Activated naive CD8-positive, alpha-beta T cell (primary cell): ENCODE measurements around the gene FKBP4.

ENCODE experiments used
- H3K27ac Mint-ChIP-seq: one replicate; pipeline ENCODE4 v1.8.0; 2021; ENCODE audit warnings: mixed read lengths
- H3K27me3 Mint-ChIP-seq: one replicate; pipeline ENCODE4 v1.8.0; 2021; ENCODE audit warnings: mixed read lengths
- H3K36me3 Mint-ChIP-seq: one replicate; pipeline ENCODE4 v1.8.0; 2021; ENCODE audit warnings: mixed read lengths
- H3K4me1 Mint-ChIP-seq: one replicate; pipeline ENCODE4 v1.8.0; 2021; ENCODE audit warnings: low read depth, mixed read lengths
- H3K4me3 Mint-ChIP-seq: one replicate; pipeline ENCODE4 v1.8.0; 2021; ENCODE audit warnings: mild to moderate bottlenecking, mixed read lengths
- H3K9me3 Mint-ChIP-seq: one replicate; pipeline ENCODE4 v1.8.0; 2021; ENCODE audit warnings: low read depth, mixed read lengths

The FKBP4 gene

DNA sequence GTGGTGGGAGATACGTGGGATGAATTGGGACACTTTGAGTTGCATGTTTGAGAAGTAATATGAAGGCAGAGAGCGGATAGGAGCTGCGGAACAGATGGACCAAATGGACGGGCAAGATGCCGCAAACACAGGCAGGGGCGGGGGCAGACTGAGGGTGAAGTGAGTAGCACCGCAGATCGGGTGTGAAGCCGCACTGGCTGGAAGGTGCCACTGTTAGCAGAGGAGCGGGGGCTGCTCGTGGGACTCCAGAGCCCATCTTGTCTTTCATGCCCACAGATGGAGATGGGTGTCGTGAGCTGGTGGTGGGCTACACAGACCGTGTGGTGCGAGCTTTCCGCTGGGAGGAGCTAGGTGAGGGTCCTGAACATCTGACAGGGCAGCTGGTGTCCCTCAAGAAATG lies 25.0 kb downstream of the FKBP4 start:
- Mint-ChIP-seq H3K27ac (no peak overlapping the region), H3K36me3 (peaks cover 5% of the 10 kb centered on the region), H3K9me3 (no peaks in the 10 kb centered on the region), H3K4me3 (no peak overlapping the region), H3K27me3 (no peaks in the 10 kb centered on the region), H3K4me1 (peaks cover 14% of the 10 kb centered on the region)

DNA sequence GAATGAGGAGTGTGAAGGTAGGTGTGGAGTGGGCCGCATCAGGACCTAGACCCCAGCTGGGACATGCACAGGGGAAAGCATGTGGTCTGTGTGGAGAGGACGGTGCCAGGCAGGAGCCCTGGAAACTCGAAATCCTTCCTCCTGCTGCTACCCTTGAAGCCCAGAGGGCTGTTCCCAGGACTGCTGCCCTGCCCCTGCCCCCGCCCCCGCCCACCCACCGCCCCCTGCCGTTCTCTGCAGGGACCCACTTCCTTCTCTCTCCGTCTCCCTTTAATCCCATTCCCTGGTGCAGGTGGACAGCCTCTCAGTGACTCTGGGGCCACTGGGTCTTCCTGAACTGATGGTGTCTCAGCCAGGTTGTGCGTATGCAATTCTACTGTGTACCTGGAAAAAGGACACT lies 25.7 kb downstream of the FKBP4 start:
- Mint-ChIP-seq H3K27ac (no peak overlapping the region), H3K4me3 (no peak overlapping the region), H3K36me3 (peaks cover 8% of the 10 kb centered on the region), H3K27me3 (no peaks in the 10 kb centered on the region), H3K4me1 (peaks cover 9% of the 10 kb centered on the region), H3K9me3 (no peaks in the 10 kb centered on the region)

DNA sequence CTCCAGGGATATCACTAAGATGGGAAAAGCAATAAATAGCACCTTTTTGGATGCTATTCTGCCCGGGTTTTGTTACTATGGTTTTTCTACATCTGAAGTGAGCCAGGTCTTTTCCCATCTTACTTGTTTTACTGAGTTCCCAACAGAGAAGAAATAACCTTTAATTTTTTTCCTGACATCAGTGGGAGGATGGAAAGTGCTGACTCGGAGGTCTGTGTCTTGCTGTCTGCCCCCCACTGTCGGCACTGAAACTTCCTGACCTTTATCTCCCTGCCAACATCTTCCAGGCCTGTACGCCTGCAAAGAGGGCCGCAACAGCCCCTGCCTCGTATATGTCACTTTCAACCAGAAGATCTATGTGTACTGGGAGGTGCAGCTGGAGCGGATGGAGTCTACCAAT lies 28.7 kb downstream of the FKBP4 start:
- Mint-ChIP-seq H3K9me3 (no peaks in the 10 kb centered on the region), H3K4me1 (no peaks in the 10 kb centered on the region), H3K27ac (no peak overlapping the region), H3K27me3 (no peaks in the 10 kb centered on the region), H3K4me3 (no peak overlapping the region), H3K36me3 (peaks cover 7% of the 10 kb centered on the region)

DNA sequence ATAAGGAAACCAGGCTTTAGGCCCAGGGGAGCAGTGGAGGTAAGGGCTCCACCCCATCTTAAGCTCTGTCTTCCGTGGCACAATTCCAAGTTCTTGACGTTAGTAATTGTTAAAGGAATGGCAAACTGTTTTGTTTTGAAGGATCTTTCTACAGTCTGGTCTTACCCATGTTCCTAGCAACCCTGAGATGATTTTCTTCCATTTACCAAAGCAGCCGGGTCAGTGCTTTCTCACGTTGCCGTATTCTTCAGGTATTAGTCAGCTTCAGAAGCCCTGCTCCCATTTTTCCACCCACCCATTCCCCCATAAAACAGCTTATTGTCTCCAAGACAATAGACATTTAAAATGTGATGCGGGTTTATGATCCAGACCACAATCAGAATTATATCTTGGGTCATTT lies 29.8 kb downstream of the FKBP4 start:
- Mint-ChIP-seq H3K27ac (no peak overlapping the region), H3K36me3 (peaks cover 7% of the 10 kb centered on the region), H3K27me3 (no peaks in the 10 kb centered on the region), H3K4me3 (no peak overlapping the region), H3K9me3 (no peaks in the 10 kb centered on the region), H3K4me1 (no peaks in the 10 kb centered on the region)

DNA sequence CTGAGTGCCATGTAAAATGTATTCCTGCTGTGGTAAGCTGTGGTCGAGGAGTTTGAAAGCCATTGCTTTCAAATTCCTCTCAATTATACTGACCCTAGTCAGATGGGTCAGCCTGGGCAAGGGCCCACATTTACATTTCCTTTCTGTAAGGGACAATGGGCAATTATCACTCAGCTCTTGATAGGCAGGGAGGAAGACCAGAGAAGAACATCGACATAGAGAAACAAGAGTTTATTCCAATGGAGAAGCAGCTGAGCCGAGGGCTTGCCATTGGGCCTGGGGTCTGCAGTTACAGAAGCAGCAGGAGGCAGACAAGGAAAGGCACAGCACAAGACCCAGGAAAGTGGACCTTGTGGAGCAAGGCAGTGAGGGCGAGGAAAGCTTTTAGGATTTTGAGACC lies 30.4 kb downstream of the FKBP4 start:
- Mint-ChIP-seq H3K27me3 (no peaks in the 10 kb centered on the region), H3K4me3 (no peak overlapping the region), H3K27ac (no peak overlapping the region), H3K4me1 (no peaks in the 10 kb centered on the region), H3K36me3 (peaks cover 9% of the 10 kb centered on the region), H3K9me3 (no peaks in the 10 kb centered on the region)

DNA sequence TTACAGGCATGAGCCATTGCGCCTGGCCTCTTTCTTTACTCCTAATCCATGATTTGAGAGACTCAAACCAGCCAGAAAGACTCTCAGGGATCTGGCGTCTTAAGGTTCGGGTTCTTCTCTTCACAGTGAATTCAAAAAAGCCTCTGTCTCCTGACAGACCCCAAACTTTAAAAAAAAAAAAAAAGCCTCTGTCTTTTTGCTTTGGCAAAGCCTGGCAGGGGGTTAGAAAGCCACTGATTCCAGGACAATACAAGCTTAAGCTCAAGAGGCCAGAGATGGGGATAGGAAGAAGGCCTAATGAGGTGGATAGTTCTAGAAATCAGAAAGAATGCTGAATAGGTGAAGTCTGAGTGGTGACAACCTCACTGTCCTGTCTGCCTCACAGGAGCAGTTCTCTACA lies 31.3 kb downstream of the FKBP4 start:
- Mint-ChIP-seq H3K9me3 (no peaks in the 10 kb centered on the region), H3K36me3 (peaks cover 12% of the 10 kb centered on the region), H3K4me1 (no peaks in the 10 kb centered on the region), H3K27me3 (no peaks in the 10 kb centered on the region), H3K27ac (no peak overlapping the region), H3K4me3 (no peak overlapping the region)

DNA sequence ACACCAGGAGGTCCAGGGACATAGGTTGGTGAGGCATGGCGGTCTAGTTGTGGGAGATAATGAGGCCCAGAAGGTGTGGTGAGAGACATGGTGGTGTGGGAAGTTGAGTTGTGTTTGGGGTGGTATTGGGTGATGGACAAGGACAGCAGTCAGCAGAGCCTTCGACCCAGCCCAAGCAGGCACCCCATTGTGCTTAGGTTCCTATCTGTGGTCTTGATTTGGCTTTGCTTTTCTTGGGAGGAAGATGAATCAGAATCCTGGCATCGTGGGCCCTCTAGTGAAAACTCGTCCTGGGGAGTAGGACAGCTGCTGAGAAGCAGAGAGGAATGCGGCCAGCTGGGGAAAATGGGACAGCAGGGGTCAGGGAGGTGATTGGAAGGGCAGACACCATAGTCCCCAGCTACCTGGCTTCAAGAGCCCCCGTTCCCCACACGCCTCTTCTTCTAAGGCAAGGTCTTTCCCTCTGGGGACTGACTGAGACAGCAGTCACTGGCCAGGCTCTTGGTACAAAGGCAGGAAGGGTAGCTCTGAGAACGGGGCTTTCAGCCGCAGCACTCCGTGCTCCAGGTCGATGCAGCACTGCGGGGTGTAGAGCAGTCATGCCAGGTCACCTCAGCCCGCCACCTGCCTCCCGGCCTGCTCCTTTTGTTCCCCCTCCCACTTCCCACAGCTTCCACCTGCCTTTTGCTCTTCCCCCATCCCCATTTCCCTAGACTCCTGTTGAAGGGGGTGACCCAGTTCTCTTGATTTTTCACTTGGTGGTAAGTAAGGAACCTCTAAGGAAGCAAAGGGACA lies 32.1 kb downstream of the FKBP4 start:
- Mint-ChIP-seq H3K27ac (no peak overlapping the region), H3K9me3 (no peaks in the 10 kb centered on the region), H3K4me1 (no peaks in the 10 kb centered on the region), H3K4me3 (no peak overlapping the region), H3K36me3 (peaks cover 14% of the 10 kb centered on the region), H3K27me3 (no peaks in the 10 kb centered on the region)

DNA sequence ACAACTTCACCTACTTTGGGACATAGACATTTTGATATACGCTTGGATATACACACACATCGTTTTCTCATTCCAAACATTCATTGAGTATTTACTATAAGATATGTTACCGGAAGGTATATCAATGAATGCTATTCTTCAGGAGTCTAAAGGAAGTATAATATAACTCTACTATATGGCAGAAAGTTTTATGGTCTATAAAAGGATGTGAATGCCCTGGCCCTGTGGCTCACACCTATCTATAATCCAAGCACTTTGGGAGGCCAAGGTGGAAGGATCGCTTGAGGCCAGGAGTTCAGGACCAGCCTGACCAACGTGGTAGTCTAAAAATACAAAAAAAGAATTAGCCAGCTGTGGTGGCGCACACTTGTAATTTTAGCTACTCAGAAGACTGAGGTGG lies 34.5 kb downstream of the FKBP4 start:
- Mint-ChIP-seq H3K27ac (no peak overlapping the region), H3K4me1 (peaks cover under 1% of the 10 kb centered on the region), H3K36me3 (peaks cover 14% of the 10 kb centered on the region), H3K27me3 (no peaks in the 10 kb centered on the region), H3K4me3 (no peak overlapping the region), H3K9me3 (no peaks in the 10 kb centered on the region)

DNA sequence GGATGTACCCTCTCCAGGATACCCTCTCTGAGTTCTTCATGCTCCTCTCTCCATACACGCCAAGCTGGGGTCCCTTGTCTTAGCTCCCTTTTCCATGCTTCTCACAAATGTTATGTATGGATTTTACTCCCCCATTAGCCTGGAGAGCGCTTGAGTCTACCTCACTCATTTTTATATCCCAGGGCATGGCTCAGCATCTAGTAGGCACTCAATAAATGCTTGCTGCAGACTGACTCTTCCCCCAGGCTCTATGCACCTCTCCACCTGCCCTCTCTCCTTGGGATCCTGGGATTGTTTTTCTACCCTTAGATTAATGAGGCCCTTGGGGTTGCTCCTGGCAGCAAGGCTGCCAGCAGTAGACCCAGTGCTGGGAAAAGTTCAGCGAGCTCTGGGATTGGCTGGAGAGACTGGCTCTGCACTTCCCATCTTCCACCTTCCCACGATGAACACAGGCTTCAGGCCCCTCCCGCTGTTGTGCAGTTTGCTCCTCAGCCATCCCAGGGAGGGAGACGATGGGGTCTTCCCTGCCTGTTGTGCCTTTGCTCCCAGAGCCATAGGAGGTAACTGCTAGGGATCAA lies 37.9 kb downstream of the FKBP4 start:
- no peaks in the 10 kb centered on the region for H3K27me3 Mint-ChIP-seq
- H3K36me3 Mint-ChIP-seq = peaks cover 13% of the 10 kb centered on the region
- H3K4me3 Mint-ChIP-seq = no peak overlapping the region
- H3K27ac Mint-ChIP-seq = peak overlapping the region; percentile 70
- no peaks in the 10 kb centered on the region for H3K9me3 Mint-ChIP-seq
- peaks cover 13% of the 10 kb centered on the region for H3K4me1 Mint-ChIP-seq

DNA sequence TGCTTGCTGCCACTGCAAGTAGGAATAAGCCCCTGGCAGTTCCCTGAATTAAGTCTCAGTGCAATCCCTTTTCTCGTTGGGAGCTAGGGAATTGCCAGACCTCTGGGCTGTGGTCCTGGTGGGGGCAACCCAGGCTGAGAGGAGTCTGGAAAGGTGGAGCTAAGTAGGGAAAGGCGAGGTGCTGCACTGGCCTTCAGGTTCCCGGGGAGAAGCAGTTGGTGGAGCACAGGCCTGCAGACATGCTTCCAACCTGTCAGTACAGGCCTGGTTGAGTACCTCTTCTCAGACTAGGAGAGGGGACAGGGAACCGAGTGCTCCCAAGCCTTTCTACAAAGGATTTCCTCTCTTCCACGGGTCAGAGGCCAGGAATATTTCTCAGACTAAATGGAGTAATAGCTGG lies 38.6 kb downstream of the FKBP4 start:
- H3K27ac Mint-ChIP-seq = no peak overlapping the region
- no peaks in the 10 kb centered on the region for H3K27me3 Mint-ChIP-seq
- H3K4me3 Mint-ChIP-seq = no peak overlapping the region
- H3K4me1 Mint-ChIP-seq = peaks cover 13% of the 10 kb centered on the region
- peaks cover 10% of the 10 kb centered on the region for H3K36me3 Mint-ChIP-seq
- no peaks in the 10 kb centered on the region for H3K9me3 Mint-ChIP-seq

DNA sequence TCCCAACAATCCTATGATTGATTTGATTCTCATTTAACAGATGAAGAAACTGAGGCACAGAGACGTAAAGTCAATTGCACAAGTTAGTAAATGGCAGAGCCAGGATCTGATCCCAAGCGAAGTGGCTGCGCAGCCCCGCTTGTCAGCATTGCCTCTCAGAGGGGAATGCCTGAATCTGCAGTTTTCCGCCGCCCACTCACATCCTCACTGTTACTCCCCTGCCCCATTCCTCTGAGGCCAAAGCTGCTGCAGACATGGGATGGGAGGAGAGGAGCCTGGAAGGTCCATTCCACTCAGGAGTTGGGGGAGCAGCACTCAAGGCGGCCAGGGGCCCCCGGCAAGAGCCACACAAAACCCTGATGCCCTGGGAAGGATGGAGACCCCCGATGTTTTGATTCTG lies 39.0 kb downstream of the FKBP4 start:
- no peaks in the 10 kb centered on the region for H3K27me3 Mint-ChIP-seq
- peaks cover 13% of the 10 kb centered on the region for H3K4me1 Mint-ChIP-seq
- peaks cover 10% of the 10 kb centered on the region for H3K36me3 Mint-ChIP-seq
- H3K9me3 Mint-ChIP-seq = no peaks in the 10 kb centered on the region
- no peak overlapping the region for H3K27ac Mint-ChIP-seq
- no peak overlapping the region for H3K4me3 Mint-ChIP-seq

DNA sequence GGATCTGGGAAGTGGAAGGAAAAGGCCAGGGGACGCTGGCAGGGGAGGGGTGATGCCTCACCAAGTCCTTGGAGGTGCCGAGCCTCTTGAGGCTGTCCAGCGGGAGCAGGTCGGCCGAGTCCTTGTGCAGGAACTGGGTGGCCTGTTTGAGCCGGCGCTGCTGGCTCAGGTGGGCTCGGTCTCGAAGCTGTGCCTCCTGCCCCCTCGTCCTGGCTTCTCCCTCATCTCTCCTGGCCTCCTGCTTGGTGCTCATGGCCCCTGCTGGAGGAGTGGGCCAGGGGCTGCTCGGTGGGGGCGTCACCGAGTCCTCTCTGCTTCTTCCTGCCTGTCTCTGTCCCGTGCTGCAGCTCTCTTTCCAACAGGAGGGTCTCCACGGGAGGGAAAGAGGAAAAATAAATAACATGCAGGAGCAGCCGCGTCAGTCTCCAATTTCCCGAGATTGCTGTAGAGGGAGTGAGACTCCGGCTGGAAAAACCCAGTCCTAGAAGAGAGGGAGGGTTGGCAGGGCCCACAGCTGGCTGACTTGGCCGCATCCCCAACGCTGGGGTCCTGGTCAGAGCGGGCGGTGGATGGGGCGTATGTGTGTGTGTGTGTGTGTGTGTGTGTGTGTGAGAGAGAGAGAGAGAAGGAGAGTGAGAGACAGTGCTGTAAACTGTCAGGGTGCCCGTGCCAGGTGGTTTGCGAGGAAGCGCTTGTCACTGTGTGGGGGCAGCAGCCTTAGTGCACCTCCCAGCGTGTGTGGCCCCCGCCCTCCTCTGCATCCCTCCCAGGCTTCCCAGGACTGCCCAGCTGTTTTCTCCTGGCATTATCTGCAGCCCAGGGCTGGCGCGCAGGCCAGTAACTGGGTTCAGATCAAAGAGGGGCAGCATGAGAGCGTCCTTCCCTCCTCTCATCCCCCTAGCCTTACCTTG lies 40.1 kb downstream of the FKBP4 start, which contains the start of gene NRIP2:
Gene NRIP2 (minus strand): TSS at position 455 of the 911 bp plus-strand sequence. CDS start 52 bp downstream, at position 403.
- Mint-ChIP-seq H3K9me3 (no peaks in the 10 kb centered on the region), H3K36me3 (peaks cover 14% of the 10 kb centered on the region), H3K27ac (no peak within 1 kb of the TSS), H3K4me1 (peaks cover 13% of the 10 kb centered on the region), H3K27me3 (no peaks in the 10 kb centered on the region), H3K4me3 (no peak within 1 kb of the TSS)

DNA sequence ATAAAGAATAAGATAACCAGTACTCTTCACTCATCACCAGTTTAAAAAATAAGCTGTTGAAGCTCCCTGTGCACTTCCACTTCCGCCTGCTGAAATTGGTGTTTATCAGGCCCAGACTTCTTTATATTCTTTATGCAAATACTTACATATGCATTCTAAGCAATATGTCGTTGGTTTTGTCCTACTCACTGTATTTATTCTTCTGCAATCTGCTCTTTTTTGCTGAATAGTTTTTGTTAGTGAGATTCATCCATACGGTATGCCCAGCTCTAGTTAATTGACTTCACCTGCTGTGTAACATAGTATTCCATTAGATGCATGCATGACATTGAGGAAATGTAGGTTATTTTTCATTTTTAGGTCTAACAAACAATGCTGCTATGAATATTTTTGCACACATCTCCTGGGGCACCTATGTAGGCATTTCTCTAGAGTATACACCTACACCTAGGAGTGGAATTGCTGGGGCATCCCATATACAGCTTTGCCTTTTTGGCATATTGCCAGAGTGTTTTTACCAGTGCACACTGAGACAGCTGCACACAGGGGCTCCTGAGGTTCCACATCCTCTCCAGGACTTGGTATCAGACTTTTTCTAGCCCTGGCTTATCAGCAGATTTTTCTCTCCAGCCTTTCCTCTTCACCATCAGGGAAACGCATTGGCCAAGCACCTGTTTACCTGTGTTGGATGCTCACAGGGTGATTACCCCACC lies 41.1 kb downstream of the FKBP4 start:
- H3K9me3 Mint-ChIP-seq = no peaks in the 10 kb centered on the region
- no peak overlapping the region for H3K4me3 Mint-ChIP-seq
- peaks cover 13% of the 10 kb centered on the region for H3K4me1 Mint-ChIP-seq
- no peak overlapping the region for H3K27ac Mint-ChIP-seq
- H3K36me3 Mint-ChIP-seq = peaks cover 10% of the 10 kb centered on the region
- no peaks in the 10 kb centered on the region for H3K27me3 Mint-ChIP-seq

DNA sequence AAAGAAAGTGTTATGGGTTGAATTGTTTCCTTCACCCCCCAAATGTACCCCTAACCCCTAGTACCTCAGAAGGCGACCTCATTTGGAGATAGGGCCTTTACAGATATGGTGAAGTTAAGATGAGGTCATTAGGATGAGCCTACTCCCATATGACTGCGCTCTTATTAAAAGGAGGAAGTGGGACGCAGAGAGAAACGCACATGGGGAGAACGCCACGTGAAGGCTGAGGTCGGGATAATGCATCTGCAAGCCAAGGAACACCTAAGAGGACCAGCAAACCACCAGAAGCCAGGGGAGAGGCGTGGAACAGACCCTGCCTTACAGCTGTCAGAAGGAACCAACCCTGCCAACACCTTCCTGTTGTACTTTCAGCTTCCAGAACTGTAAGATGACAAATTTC lies 41.8 kb downstream of the FKBP4 start:
- no peak overlapping the region for H3K4me3 Mint-ChIP-seq
- peaks cover 9% of the 10 kb centered on the region for H3K36me3 Mint-ChIP-seq

More for the DNA sequence above, 41.8 kb downstream of the FKBP4 start:
- H3K9me3 Mint-ChIP-seq = no peaks in the 10 kb centered on the region
- peaks cover 13% of the 10 kb centered on the region for H3K4me1 Mint-ChIP-seq
- H3K27me3 Mint-ChIP-seq = no peaks in the 10 kb centered on the region
- H3K27ac Mint-ChIP-seq = no peak overlapping the region
